ACHN (cell line): ENCODE results near the gene TRIM58.

Source experiments
- DNase-seq: peaks from one replicate; pipeline ENCODE4 v3.0.0-alpha.2; 2015
- in situ Hi-C: cut with HindIII; loops from 2 replicates; pipeline ENCODE4 v1.10.0; 2017; ENCODE audit warnings: low sequenced_read_pairs, low pct_ligation_motif_present, low pct_unique_long_range_greater_than_20kb

The TRIM58 gene, protein sequence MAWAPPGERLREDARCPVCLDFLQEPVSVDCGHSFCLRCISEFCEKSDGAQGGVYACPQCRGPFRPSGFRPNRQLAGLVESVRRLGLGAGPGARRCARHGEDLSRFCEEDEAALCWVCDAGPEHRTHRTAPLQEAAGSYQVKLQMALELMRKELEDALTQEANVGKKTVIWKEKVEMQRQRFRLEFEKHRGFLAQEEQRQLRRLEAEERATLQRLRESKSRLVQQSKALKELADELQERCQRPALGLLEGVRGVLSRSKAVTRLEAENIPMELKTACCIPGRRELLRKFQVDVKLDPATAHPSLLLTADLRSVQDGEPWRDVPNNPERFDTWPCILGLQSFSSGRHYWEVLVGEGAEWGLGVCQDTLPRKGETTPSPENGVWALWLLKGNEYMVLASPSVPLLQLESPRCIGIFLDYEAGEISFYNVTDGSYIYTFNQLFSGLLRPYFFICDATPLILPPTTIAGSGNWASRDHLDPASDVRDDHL

DNA sequence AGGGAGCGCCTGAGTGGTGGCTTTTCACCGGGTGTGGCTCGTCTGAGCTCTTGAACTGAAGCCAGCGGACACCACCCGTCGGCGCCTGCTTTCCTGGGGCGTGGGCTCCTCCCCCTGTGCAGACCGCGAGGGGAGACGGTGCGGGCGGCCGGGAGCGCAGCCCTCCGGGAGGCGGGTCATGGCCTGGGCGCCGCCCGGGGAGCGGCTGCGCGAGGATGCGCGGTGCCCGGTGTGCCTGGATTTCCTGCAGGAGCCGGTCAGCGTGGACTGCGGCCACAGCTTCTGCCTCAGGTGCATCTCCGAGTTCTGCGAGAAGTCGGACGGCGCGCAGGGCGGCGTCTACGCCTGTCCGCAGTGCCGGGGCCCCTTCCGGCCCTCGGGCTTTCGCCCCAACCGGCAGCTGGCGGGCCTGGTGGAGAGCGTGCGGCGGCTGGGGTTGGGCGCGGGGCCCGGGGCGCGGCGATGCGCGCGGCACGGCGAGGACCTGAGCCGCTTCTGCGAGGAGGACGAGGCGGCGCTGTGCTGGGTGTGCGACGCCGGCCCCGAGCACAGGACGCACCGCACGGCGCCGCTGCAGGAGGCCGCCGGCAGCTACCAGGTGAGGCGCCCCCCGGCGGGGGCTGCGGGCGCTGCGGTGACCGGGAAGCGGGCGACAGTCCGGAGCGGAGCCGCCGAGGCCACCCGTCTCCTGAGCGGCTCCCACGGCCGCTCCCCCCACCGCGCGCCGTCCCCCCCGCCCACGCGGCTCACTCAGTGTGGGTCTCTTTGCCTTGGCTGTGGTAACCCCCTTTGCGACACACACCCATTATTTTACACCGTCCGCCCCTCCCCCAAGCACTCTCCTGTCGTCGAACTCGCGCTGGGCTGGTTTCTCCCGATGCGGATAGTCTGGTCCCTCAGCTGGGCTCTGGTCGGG is at the start of gene TRIM58:
TRIM58 (plus strand) TSS at position 119 of the 916 bp plus-strand sequence; CDS start at position 179, 60 bp downstream.
- no peak for DNase-seq
- in situ Hi-C loops, result no loop called here

DNA sequence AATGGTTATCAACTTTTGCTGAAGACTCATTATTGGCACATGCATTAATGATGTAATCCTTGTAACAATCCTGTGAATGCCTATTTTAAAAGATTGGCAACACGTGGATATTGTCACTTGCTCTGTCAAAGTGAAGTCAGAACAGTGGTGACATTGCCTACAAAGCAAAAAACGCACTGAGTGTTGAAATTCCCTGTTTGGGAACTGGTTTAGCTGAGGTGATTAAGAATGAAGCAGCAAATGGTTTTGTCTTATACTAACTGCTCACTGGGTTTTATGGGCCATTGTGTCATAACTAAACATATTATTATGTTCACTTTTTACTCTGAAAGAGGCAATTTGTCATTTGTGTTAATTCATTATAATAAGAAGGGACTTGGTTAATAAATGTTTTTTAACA is 44.4 kb upstream of the TRIM58 start:
- no peak for DNase-seq
- in situ Hi-C loops, result no loop called here

DNA sequence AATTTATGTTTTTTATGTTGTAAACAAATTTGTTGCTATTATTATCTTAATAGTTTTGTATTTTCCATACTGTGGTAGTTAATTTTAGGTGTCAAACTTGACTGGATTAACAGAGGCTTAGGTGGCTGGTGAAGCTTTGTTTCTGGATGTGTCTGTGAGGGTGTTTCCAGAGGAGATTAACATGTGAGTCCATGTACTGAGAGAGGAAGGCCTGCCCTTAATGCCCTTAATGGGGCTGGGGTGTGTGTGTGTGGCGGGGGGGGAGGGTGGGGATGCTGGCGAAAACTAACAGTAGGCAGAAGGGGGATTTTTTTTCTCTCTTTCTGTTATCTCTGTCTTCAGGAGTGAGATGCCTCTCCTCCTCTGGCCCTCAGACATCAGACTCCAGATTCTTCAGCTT is 34.9 kb upstream of the TRIM58 start:
- in situ Hi-C loops, result no loop called here
- no peak for DNase-seq

DNA sequence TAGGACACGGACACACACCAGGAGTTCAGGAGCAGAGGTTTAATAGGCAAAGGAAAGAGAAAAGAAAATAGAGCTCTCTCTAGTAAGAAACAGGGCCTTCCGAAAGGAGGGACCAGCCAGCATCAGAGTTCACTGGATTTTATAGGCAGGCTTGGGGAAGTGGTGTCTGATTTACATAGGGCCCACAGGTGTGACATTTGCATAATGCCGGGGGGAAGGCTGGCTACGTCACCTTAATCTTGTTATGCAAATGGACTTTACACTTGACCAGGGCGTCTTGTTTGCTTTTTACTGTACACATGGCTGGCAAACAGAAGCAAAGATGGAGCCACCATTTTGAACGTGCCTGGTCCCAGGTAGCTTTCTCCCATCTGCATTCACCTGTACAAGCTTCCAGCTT is 33.0 kb upstream of the TRIM58 start, which contains the start of gene OR14A16:
OR14A16 (minus strand) TSS at position 97 of the 400 bp plus-strand sequence. CDS start 8,390 bp downstream, outside the sequence.
- in situ Hi-C loops, result no loop called here
- DNase-seq, result no peak

DNA sequence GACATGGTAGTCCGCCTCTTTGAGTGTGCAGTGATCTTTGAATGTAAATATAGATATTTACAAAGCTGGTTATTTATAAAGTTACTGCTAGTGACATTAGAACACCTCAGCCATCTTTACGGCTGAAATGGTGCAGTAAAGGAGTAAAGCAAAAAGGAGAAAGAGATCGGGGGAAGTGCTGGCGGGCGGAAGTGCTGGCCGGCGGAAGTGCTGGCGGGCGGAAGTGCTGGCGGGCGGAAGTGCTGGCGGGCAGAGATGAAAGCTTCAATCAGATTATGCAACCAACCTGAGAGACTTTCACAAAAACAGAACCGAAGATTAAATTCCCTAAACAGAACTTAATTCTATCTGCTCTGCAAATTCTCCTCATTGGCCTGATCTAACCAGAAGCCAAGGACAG is 31.6 kb upstream of the TRIM58 start:
- in situ Hi-C loops, result no loop called here
- no peak for DNase-seq

DNA sequence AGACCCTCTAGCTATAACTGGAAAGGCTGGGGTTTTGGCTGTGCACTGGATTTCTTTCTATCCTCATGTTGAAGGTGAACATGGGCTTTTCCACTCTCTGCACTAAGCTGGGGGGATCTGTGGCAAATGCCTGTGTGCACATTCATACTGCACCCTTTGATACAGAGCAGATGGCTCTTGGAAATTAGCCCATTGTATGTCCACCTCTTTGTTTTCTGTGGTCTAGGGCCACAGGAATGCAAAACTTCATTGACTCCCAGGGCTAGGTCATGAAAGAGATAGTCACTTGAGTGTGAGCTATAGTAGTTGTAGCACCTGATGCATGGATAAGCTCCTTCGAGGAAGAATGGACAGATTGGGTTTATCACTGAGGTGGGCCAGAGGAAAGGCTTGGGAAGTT is 27.3 kb upstream of the TRIM58 start:
- in situ Hi-C loops, result no loop called here

DNA sequence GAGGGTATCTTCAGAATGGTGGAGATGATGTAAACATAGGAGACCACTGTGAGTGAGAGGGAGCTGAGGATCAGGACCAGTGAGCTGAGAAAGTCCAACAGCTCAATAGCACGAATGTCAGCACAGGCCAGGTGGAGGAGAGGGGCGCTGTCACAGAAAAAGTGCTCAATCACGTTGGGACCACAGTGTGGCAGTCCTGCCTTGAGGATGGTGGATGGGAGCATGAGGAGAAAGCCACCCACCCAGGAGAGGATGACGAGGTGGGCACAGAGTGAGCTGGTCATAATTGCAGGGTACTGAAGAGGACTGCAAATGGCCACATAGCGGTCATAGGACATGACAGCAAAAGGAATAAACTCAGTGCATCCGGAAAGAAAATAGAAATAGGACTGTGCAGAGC is 23.4 kb upstream of the TRIM58 start:
- DNase-seq, result no peak
- in situ Hi-C loops, result no loop called here

More for the DNA sequence above, 27.3 kb upstream of the TRIM58 start:
- no peak for DNase-seq

DNA sequence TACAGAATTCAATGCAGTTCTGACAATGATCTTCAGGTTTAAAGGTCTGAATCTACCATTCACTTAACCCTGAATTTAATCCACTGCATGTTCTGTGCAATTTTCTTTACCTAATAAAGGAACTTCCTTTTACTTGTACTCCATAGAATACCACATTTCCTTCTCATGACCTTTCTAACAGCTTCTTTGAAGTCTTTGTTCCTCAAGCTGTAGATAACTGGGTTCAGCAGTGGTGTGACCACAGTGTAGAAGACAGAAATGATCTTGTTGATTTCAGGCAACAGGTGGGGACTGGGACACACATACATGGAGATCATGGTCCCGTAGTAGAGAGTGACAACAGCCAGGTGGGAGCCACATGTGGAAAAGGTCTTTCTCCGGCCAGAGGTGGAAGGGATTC is 16.2 kb upstream of the TRIM58 start:
- in situ Hi-C loops, result no loop called here
- no peak for DNase-seq

DNA sequence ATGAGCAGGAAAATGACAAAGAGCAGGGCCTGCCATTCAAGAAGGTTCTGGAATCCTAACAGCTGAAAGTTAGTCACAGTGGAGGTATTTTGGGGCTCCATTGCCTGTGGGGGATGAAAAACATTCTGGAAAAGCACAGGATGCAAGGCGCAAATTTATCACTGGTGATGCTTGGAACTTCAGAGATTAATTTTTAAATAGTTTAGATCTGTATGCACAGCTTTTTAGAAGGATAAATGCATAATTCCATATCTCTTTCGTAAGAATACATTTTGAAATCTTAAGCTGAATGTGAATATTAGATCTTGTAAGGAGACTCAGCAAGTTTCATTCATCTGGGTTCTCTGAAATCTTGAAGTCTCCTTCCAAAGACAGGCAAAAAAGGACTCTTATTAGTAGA is 15.2 kb upstream of the TRIM58 start, which contains the start of gene OR11L1:
OR11L1 (minus strand) TSS at position 101 of the 400 bp plus-strand sequence; CDS start at position 101, 0 bp downstream.
- no peak for DNase-seq

DNA sequence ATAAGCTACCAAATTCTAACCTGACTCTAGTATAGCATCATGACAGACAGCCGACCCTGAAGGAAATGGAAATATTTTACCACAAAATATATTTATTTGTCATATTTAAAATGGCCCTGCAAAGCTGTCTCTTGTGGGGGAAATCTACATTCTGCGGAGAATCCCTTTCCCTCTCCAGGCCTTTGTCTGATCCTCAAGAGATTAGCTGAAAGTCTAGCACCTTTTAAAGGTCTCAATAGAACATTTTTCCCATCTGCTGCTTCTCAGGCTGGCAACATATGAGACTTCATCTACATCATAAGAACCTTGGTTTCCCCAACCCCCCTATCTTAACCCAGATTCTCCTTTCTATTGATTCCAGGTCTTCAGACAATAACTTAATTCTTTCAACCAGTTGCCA is 13.6 kb upstream of the TRIM58 start:
- in situ Hi-C loops, result no loop called here
- no peak for DNase-seq

More for the DNA sequence above, 15.2 kb upstream of the TRIM58 start, which contains the start of gene OR11L1:
- in situ Hi-C loops, result no loop called here

DNA sequence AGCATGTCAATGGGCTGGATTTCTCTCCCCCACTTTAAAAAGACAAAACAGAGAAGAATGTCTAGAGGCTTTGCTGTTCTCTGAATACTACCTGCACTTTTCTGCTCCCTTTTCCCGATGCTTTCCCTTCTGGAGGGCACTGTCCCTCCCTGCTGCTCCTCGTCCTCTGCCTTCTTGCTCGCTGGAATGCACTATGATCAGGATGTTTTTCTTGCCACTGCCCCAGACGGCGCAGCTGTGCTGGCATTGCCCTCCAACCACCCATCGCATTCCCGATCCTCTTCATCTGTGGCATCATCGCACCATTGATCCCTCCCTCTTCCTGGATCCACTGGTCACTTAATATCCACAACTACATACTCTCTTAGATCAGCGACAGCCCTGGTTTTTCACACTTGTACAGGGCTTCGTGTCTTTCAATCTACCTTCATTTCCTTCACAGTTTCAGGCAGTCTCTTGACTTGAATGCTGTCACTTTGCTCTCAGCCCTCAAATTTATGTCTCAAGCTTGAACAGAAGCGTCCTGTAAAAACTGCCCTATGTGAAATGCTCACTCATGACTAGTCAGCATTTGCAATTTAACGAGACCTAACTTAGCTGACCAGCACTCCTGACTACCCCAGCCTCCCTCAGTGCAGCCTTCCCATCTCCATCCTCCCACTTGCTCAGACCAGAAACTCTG is 11.8 kb upstream of the TRIM58 start:
- no peak for DNase-seq
- in situ Hi-C loops, result no loop called here

DNA sequence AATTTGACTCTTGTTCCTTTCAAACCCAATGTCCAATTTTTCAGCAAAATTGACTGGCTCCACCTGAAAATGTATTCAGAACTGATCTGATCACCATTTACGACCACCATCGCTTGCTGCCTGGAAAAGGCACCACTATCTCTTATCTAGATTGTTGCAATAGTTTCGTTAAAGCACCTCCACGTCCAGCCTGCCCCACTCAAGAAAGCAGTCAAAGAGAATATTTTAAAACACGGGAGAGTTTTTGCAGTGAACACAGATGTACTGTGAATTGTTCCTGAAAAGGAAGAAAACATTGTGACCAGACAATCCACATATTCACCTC is 11.3 kb upstream of the TRIM58 start:
- in situ Hi-C loops, result no loop called here
- no peak for DNase-seq

DNA sequence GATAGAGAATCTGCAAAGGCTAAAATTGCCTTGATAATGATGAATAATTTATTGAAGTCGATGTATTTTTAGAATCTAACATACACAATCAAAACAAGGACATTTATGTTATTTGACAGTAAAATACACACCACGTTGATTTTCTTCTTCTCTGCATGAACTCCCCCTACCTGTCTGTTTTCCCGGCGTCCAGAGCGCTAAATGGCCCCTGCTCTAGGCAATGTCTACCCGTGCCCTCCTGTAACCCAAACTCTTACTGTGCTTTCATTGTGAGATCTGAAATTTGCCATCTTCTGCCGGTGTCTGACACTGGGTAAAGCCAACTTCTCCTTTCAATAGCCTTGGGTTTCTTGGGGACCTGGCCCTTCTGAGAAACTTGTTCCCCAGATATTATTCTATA is 8.6 kb upstream of the TRIM58 start:
- DNase-seq, result no peak
- in situ Hi-C loops, result no loop called here

DNA sequence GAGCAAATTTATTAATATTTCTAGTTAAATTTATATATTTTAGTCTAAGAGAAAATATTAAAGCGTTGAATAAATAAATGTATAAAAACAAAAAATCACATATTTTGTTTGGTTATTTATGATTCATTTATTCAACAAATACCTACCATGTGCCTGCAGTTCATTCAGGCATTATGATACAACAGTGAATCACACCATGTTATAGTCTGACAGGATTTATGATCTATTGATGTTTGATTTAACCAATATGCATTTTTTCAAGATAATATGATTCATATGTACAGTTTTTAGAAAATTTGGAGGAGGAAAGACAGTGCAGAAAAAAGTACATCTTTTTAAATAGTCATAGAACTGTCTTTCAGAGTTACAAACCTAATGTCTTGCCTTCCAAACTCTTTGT is 7.4 kb upstream of the TRIM58 start:
- in situ Hi-C loops, result no loop called here

DNA sequence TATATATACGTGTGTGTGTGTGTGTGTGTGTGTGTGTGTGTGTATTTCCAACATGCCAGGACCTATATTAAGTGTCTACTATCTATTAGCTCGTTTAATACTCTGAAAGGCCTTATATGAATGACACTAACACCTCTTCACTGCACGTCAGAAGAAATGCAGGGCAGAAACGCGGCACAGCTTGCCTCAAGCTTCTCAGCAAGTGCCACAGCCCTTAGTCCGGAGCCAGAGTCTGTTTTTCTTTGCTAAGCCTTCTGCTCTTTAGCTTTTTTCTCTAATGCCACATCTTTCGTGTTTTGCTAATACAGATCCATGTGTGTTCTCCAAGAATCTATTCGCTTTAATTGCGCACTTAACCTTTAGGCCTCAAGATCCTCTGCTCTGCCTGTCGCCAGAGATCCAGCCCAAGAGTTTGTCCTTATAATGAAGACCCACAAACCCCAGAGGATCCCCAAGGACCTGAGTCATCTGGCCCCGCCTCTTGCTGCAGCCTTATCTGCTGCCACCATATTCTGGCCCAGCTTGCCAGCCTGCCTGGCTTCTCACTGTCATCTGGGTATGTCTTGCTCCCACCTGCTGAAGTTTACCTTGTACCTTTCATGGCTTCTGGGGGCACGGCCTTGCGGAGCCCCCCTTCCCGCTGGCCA is 2.0 kb upstream of the TRIM58 start:
- in situ Hi-C loops, result no loop called here
- no peak for DNase-seq

More for the DNA sequence above, 7.4 kb upstream of the TRIM58 start:
- DNase-seq, result no peak

DNA sequence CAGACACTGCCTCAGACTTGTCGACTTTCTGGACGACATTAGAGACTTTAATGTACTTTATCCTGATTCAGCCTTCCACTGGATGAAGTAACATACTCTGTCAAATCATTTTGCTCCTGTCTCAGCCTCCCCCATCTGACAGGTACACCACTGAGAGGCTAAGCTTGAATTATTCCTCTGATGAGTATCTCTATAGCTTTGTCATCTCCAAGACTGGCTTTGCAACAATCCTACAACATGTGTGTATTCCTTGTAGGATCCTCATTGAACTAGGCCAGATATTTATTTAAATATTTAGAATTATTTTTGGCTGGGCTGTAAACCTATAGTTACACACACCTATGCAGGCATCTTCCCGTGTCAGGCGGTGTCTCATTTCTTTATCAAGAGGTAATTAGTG is 1.1 kb upstream of the TRIM58 start:
- in situ Hi-C loops, result no loop called here
- no peak for DNase-seq

DNA sequence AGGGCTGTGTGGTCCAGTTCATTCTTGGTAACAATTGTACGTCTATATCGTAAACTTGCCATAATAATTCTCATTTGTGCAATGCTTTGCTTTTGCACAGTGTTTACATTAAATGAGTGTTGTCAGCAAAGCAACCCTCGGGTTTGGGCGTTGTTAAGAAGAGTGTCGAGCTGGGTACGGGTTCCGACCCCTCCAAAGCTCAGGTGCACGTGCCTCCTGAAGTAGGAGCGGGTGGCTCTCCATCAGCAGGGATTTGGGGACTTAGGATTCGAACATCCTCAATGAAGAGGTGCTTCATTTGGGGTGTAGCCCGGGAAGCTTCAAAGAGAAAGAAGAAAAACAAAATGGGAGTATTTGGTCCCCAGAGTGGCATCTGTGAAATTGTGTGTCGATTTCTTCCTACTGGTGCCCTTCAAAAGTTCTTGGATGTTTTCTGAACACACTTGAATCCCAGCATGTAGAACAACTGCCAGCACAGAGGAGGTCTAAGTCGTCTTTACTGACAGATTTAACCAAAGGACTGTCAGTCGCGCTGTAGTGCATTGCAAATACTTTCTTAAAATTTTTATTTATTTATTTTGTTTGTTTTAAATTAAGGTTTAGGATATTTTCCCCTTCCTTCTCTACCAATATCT is 1.1 kb downstream of the TRIM58 start:
- in situ Hi-C loops, result no loop called here
- DNase-seq, result no peak

DNA sequence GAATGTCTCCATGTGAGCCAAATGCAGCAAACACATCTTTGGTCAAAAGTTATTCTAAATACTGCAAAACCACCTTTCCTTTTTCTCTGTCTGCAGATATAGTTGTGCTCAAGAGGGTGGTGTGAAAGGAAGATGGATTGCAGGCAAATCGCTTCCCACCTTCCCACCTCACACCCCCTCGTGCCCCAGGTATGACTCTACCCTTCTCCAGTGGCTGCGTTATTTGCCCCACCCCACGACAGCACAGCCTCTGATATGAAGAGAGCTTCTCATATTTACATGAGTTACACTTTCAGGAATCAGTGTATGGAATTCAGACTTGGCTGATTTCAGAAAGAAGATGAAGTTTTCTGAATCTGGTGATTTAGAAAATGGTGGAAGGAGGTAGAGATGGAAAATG is 5.8 kb downstream of the TRIM58 start:
- no peak for DNase-seq
- in situ Hi-C loops, result no loop called here
